Osteoblast (primary cell): ENCODE measurements around the gene ASCC1. TPM values are rescaled to one million over a fixed set of nuclear protein-coding genes. Genes with fewer than 3 reads are reported as not detected.
"Not testable (repeated sequence)": the region's sequence is repeated elsewhere in the genome, so short reads cannot be mapped to it uniquely, and the experiment has no call there.

Source experiments
- DNase-seq: peaks from one replicate; pipeline ENCODE4 v3.0.0; 2011; ENCODE audit warnings: low spot score, mixed read lengths; ENCODE audit not compliant: insufficient read length; ENCODE audit errors: missing footprints
- H2AFZ ChIP-seq: 2 replicates; pipeline ENCODE4 v1.6.0; 2011; ENCODE audit warnings: mild to moderate bottlenecking, low read length
- H3K27ac ChIP-seq: 2 replicates; pipeline ENCODE4 v1.5.1; 2011; ENCODE audit warnings: mild to moderate bottlenecking, low read depth, low read length, moderate library complexity
- H3K27me3 ChIP-seq: 2 replicates; pipeline ENCODE4 v1.6.0; 2012; ENCODE audit warnings: mild to moderate bottlenecking, control low read depth, inconsistent platforms, low read length, moderate library complexity; ENCODE audit not compliant: insufficient read depth
- H3K36me3 ChIP-seq: 2 replicates; pipeline ENCODE4 v1.5.1; 2011; ENCODE audit warnings: mild to moderate bottlenecking, low read length, control low read depth, moderate library complexity; ENCODE audit not compliant: insufficient read depth
- H3K4me1 ChIP-seq: 2 replicates; pipeline ENCODE4 v1.5.1; 2011; ENCODE audit warnings: mild to moderate bottlenecking, low read length, control low read depth, moderate library complexity; ENCODE audit not compliant: insufficient read depth
- H3K4me2 ChIP-seq: 2 replicates; pipeline ENCODE4 v1.6.0; 2011; ENCODE audit warnings: mild to moderate bottlenecking, low read length; ENCODE audit not compliant: insufficient read depth
- H3K4me3 ChIP-seq: fragments of 200-600 bp; sonication (generic); 3 replicates; pipeline ENCODE4 v1.5.1; 2012; ENCODE audit warnings: mild to moderate bottlenecking, low read length, inconsistent platforms; ENCODE audit not compliant: insufficient read depth
- H3K79me2 ChIP-seq: 2 replicates; pipeline ENCODE4 v1.6.0; 2012; ENCODE audit warnings: mild to moderate bottlenecking, low read length, control low read depth, inconsistent platforms; ENCODE audit not compliant: insufficient read depth
- H3K9me3 ChIP-seq: 2 replicates; pipeline ENCODE4 v1.5.1; 2011; ENCODE audit warnings: low read depth, low read length, control low read depth
- H4K20me1 ChIP-seq: 2 replicates; pipeline ENCODE4 v1.6.0; 2012; ENCODE audit warnings: mild to moderate bottlenecking, low read length, control low read depth; ENCODE audit not compliant: insufficient read depth
- total RNA-seq: library from RNA; depleted of rRNA; stranded (reverse); fragments of >200 nt; gene quantifications from 2 replicates; pipeline ENCODE4 v1.2.3, GENCODE V29; 2012
- TF ChIP-seq, protein P1 (sequence below): IDR thresholded peaks from 2 replicates; pipeline ENCODE4 v1.5.1; 2011; ENCODE audit warnings: mild to moderate bottlenecking, low read depth, low read length, moderate library complexity; ENCODE audit errors: extremely low read depth

The ASCC1 gene
- total RNA-seq, 1 donor: 40.2 TPM

- Histone ChIP-seq H3K4me1 (peaks cover 23% of the 10 kb centered on the region), H3K36me3 (no peaks in the 10 kb centered on the region), H3K4me2 (no peak overlapping the region), H2AFZ (no peak overlapping the region), H3K4me3 (no peak overlapping the region), H3K27ac (no peak overlapping the region), H3K79me2 (no peaks in the 10 kb centered on the region), H3K27me3 (no peaks in the 10 kb centered on the region), H3K9me3 (no peaks in the 10 kb centered on the region), H4K20me1 (no peaks in the 10 kb centered on the region)
- TF ChIP-seq, protein P1, sequence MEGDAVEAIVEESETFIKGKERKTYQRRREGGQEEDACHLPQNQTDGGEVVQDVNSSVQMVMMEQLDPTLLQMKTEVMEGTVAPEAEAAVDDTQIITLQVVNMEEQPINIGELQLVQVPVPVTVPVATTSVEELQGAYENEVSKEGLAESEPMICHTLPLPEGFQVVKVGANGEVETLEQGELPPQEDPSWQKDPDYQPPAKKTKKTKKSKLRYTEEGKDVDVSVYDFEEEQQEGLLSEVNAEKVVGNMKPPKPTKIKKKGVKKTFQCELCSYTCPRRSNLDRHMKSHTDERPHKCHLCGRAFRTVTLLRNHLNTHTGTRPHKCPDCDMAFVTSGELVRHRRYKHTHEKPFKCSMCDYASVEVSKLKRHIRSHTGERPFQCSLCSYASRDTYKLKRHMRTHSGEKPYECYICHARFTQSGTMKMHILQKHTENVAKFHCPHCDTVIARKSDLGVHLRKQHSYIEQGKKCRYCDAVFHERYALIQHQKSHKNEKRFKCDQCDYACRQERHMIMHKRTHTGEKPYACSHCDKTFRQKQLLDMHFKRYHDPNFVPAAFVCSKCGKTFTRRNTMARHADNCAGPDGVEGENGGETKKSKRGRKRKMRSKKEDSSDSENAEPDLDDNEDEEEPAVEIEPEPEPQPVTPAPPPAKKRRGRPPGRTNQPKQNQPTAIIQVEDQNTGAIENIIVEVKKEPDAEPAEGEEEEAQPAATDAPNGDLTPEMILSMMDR: no peak
- DNase-seq: no peak
Measured at GRCh38 chr10:72251635-72252034, 35.6 kb upstream of the ASCC1 start.

DNA sequence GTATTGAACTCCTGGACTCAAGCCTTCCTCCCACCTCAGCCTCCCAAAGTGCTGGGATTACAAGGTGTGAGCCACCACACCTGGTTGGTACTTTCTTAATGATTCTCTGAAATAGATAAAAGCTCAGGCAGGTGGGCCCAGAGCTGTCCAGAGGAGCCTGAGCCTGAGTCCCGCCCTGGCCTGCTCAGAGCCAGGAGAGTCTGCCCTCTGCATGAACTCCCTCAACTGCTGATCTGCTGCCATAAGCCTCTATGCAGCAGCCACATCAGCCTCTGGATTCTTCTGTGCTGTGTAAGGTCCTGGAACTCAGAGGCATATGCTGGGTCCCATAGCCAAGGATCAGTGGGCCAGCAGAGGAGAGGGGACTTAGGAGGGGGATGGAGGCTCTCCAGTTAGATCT lies 34.6 kb upstream of the ASCC1 start:
- no peak overlapping the region for H3K4me3 ChIP-seq
- no peak overlapping the region for H3K27ac ChIP-seq
- DNase-seq: peak; percentile 92
- no peaks in the 10 kb centered on the region for H3K36me3 ChIP-seq
- peaks cover 23% of the 10 kb centered on the region for H3K4me1 ChIP-seq
- H3K79me2 ChIP-seq: no peaks in the 10 kb centered on the region
- no peaks in the 10 kb centered on the region for H4K20me1 ChIP-seq
- H3K4me2 ChIP-seq: no peak overlapping the region
- no peaks in the 10 kb centered on the region for H3K27me3 ChIP-seq
- TF ChIP-seq, protein P1: no peak
- H3K9me3 ChIP-seq: no peaks in the 10 kb centered on the region
- H2AFZ ChIP-seq: peak overlapping the region; percentile 62

DNA sequence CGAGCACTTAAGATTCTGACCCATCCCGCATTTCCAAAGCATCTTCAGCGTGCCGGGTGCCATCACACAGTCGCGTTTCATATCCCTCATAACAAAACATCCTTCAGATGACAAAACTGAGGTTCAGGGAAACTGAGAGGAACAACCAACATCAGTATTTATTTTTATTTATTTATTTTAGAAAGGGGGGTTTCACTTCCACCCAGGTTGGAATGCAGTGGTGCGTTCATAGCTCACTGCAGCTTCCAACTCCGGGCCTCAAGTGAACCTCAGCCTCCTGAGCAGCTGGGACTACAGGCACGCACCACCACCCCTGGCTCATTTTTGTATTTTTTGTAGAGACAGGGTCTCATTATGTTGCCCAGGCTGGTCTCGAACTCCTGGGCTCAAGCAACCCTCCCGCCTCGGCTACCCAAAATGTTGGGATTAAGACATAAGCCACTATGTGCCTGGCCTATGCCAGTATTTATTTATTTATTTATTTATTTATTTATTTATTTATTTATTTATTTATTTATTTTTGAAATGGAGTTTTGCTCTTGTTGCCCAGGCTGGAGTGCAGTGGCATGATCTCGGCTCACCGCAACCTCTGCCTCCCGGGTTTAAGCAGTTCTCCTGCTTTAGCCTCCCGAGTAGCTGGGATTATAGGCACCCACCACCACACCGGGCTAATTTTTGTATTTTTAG lies 33.2 kb upstream of the ASCC1 start:
- H3K4me3 ChIP-seq, H3K9me3 ChIP-seq, H4K20me1 ChIP-seq, H3K36me3 ChIP-seq, H3K27ac ChIP-seq, H3K79me2 ChIP-seq, H3K27me3 ChIP-seq, DNase-seq, H3K4me2 ChIP-seq: not testable (repeated sequence)
- peak overlapping the region; percentile 82 for H2AFZ ChIP-seq
- H3K4me1 ChIP-seq: peaks cover 24% of the 10 kb centered on the region

GRCh38 chr10:72248468-72249151 lies 32.5 kb upstream of the ASCC1 start:
- H3K79me2 ChIP-seq: no peaks in the 10 kb centered on the region
- H2AFZ ChIP-seq: peak overlapping the region; percentile 82
- H3K27me3 ChIP-seq: no peaks in the 10 kb centered on the region
- H3K27ac ChIP-seq: no peak overlapping the region
- peaks cover 31% of the 10 kb centered on the region for H3K4me1 ChIP-seq
- no peaks in the 10 kb centered on the region for H3K36me3 ChIP-seq
- H3K4me2 ChIP-seq: peak overlapping the region; percentile 44
- no peak overlapping the region for H3K4me3 ChIP-seq
- peak; percentile 76 for DNase-seq
- H4K20me1 ChIP-seq: no peaks in the 10 kb centered on the region
- TF ChIP-seq, protein P1: no peak
- H3K9me3 ChIP-seq: no peaks in the 10 kb centered on the region
